ENCODE measurements around the gene SPSB4.

The SPSB4 gene

DNA sequence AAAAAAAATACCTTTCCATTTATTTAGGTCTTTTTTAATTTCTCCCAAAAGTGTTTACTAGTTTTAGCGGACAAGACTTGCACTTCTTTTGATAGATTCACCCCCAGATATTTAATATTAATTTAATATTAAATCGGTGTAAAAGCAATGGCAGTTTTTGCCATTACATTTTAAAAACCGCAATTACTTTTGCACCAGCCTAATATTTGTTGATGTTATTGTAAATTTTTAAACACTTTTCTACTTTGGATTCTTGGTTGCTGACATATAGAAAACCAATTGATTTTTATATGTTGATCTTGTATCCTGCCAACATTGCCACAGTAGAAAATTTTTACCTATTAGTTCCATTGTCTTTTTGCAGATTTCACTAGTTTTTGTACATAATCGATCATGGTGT is 116.5 kb downstream of the SPSB4 start:
- no peak for DNase-seq

DNA sequence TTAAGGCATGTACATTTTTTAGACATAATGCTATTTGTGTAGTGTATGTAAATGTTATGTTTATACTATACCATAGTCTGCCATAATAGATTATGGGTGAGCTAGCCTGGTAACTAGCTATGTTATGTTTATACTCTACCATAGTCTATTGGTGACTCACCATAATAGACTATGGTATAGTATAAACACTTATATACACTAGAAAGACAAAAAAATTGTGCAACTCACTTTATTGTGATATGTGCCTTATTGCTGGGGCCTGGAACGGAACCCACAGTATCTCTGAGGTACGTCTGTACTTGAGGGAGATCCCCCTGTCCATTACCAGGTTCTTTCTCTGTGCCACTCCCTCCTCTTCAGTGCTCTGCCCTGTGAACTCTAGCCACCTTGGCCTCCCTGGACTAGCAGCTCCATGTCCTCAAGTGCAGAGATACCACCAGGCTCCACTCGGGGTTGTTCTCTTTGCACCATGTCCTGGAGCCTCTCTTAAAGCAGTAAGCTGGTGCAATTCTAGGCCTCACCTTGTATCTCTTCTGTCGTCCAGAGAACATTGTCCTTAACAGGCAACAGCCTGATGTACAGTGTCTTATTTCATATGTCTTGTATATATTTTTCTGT is 119.6 kb downstream of the SPSB4 start:
- no peak for DNase-seq

DNA sequence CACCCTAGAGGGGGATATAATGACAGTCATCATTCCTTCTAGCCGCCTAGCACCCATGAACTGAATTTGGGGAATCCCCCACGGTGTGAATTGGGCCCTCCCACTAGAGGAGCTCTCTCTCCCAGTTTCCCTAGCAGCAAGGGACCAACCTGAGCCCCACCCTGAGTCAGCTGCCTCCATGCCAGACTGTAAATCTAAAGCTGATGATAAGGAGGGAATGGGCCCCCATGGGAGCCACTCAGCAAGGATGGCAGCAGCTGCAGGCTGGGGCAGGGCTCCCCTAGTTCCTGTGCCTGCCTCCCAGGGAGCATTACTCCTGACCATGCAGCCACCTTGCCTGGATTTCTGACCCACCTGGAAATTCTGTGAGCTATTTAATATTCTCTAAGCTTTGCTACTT is 123.5 kb downstream of the SPSB4 start:
- no peak for DNase-seq

DNA sequence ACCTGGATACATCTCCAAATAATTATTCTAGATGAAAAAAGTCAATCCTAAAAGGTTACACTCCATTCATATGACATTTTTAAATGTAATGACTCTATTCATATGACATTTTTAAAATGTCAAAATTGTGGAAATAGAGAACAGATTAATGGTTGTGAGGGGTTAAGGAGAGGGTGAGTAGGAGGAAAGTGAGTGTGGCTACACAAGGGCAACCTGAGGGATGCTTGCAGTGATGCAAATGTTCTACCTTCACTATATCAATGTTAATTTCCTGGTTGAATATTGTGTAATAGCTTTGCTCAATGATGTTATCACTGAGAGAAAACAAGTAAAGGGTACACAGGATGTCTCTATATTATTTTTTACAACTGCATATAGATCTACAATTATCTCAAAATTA is 125.6 kb downstream of the SPSB4 start:
- no peak for DNase-seq

DNA sequence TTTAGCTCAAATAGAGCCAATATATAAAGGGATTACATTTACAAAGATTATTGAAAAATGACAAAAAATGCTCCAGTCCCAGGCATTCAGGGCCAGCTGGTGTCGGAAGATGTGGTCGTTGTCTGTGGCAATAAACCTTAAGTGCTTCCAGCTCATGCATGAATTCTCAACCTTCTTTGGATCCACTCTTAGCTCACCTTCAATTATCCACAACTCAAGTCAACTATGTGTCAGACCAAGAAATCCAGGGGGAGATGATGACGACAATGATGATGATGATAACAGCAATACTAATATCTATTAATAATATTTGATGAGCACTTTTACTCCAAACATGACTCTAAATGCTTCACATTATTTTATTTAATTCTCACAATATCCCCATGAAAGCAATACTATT is 126.9 kb downstream of the SPSB4 start:
- no peak for DNase-seq

DNA sequence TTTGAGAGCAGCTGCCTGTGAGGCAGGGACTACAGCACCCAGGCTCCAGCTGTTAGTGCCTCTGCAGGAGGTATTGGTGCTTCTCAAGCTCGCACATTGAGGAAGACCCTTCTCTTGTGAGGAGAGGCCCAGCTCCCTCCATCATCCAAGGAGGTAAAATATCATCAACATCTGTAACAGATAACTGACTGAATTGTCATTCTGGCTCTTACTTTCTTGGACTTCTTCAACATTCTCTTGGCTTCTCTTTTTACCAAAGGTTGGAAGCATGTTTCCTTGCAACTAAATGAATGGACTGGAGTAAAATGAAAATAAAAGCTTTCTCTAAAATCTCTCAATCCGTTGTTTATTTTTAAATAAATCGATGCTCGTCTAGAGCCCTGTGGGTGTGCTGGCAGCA is 127.4 kb downstream of the SPSB4 start:
- no peak for DNase-seq

DNA sequence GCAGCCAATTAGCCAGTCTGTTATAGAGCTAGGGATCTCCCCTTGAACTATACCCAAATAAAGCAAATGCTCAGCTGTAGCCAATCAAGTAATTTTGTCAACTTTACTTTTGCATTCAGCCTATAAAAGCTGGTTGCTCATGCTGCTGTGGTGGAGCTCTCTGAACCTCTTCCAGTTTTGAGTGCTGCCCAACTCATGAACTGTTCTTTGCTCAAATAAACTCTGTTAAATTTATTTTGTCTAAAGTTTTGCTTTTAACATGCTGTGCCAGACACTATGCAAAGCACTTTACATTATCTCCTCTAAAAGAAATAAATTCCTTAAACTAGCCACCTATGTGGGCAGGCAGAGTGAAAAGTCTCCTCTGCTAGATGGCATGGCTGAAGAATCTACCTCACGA is 128.8 kb downstream of the SPSB4 start:
- no peak for DNase-seq

DNA sequence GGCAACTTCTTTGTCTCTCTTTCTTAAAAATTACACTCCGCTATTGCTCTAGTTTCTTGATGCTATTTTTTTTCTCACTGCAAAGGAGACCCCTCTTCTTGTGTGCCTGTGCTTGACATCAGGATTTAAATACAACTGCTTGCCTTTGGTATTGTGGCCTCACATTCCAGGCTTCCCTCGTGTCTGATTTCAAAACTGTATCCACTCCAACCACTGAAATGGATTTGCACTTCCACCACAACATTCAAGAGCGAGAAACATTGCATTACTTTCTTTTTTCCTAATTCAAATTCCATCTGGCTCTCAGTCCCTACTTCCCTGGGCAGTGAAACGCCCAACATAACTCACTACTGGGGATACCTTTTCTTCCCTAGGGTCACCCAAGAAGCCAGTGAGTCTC is 130.0 kb downstream of the SPSB4 start:
- no peak for DNase-seq

DNA sequence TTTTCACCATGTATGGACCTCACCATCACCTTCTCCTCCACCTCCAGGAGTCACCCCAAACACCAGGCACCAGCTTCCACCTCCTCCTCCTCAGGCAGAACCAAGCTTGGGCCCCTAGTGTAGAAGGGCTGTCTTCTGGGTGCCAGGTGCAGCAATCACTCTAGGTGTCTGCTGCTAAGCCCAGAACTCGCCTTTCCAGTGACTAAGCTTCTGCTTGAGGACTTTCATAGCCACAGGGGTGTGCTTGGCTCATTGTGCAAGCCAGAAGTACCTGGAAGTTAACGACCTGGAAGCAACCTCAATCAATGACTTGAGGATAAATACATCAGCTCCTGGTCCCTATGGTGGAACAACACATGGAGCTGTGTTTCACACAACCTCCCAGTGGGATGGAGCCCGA is 130.7 kb downstream of the SPSB4 start:
- DNase-seq: no peak

DNA sequence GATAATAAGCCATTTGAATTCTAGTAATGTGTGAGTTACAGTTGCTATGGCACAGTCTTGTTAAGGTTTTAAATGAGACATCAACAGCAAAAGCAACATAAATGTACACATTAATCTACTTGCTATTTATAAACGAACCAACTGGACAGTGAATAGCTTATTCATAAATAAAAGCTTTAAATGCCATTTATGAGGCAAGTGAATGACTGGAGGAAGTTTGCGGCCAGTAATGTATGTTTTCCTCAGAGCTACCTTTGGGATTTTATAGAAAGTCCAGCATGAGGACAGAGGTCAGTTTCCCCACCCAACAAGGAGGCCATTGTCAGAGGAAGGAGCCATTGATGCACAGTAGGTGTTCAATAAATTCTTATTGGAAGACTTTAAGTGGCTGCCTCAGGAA is 132.5 kb downstream of the SPSB4 start:
- no peak for DNase-seq

DNA sequence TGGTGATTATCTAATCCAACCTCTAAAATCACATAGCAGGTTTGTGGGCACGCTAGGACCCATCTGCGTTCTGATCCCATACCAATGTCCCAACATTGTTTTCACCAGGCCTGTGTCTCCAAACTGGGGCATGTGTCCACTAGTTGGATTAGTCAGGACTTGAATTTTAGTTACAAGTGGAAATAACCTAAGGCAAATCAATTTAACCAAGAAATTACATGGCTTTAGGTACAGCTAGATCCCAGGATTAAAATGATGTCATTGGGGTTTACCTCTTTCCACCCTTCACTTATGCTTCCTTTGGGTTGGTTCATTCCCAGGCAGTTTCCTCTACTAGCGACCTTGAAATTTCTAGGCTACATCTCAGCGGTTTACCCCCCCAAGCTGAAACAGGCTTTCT is 133.3 kb downstream of the SPSB4 start:
- DNase-seq: no peak

DNA sequence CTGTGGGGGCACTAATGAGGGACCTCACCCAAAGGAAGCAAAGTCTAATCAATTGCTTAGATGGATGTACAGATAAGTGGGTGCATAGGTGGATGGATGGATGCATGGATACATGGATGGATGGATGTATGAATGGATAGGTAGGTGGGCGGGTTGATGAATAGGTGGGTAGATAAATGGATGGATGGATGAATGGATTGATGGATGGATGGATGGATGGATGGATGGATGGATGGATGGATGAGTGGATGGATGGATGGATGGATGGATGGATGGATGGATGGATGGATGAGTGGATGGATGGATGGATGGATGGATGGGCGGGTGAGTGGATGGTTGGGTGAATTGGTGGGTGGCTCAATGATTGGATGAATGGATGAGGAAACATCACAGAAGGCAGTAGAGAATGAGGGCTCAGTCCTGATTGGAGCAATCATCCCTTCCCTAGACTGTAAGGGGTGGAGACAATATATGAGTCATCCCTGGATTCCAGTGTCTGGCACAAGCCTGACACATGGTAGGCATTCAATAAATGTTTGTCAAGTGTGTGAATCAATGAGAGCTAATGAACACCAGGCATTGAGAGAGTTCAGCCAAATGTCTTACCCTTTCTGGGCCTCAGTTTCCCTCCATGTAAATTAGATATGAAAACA is 140.1 kb downstream of the SPSB4 start:
- no peak for DNase-seq

DNA sequence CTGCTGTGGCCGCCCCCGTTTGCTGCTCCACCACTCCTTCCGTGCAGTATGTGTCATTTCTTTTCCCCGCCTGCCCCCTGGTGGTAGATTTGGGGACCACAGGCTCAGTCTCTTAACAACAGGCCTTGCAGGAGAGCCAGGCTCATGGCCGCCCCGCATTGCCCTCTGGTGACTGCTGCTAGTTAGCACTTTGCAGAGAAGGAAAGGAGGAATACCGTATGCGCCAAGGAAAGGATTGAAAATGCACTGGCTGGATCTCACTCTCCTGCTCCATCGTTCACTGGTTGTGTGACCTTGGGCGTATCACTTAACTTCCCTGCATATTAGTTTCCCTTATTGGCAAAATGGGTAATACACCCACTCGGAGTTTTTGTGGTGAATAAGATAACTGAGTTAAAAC is 141.2 kb downstream of the SPSB4 start:
- DNase-seq: peak; percentile 97

DNA sequence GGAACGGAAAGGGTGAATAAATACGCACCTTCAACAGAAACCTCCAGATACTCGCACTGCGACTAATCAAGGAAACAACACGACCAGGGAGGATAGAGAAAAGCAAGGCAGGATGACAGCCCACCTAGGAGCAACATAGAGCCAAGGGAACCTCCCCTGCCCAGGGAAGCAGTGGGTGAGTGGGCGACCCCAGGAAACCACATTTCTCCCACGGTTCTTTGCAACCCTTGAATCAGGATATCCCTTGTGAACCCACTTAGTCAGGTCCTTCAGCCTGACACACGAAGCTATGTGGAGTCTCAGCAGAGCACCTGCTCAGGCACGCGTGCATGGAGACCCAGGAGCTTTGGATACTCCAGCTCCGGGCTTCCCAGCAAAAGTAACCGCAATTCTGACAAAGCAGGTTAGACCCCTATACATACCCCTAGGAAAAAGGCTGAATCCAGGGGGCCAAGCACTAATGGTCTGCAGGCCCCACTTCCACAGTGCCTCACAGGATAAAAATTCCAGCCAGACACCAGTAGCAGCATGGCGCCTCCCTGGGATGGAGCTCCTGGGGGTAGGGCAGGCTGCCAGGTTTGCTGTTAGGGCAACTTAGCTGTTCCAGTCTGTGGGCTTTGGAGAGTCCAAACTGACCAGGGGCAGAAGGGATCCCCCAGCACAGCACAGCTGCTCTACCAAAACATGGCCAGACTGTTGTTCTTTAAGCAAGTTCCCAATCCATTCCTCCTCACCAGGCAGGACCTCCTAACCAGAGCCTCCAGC is 142.1 kb downstream of the SPSB4 start:
- DNase-seq: no peak
